GM23248 (cell line): Measurements from ENCODE around the gene KCNMA1. TPM values are rescaled to one million over a fixed set of nuclear protein-coding genes. Genes with fewer than 3 reads are reported as not detected.

Source experiments
- DNase-seq: peaks from one replicate; pipeline ENCODE4 v3.0.0-alpha.2; 2015
- H2AFZ ChIP-seq: fragments of 200-600 bp; sonication (generic); 2 replicates; pipeline ENCODE4 v1.6.1; 2016; ENCODE audit warnings: antibody characterized with exemption
- H3F3A ChIP-seq: fragments of 200-600 bp; sonication (generic); 2 replicates; pipeline ENCODE4 v1.6.1; 2016; ENCODE audit warnings: mild to moderate bottlenecking, antibody characterized with exemption, mixed run types; ENCODE audit not compliant: insufficient read depth
- H3K27ac ChIP-seq: fragments of 200-600 bp; sonication (generic); 2 replicates; pipeline ENCODE4 v1.5.1; 2016; ENCODE audit warnings: mild to moderate bottlenecking
- H3K27me3 ChIP-seq: fragments of 200-600 bp; sonication (generic); replicated peaks from 2 replicates; pipeline ENCODE4 v1.6.1; 2016; ENCODE audit warnings: mild to moderate bottlenecking; ENCODE audit not compliant: insufficient read depth
- H3K36me3 ChIP-seq: fragments of 200-600 bp; sonication (generic); 2 replicates; pipeline ENCODE4 v1.6.1; 2016; ENCODE audit warnings: low read depth, mild to moderate bottlenecking
- H3K4me1 ChIP-seq: fragments of 200-600 bp; sonication (generic); 2 replicates; pipeline ENCODE4 v1.6.1; 2016; ENCODE audit warnings: mild to moderate bottlenecking; ENCODE audit not compliant: insufficient read depth
- H3K4me2 ChIP-seq: fragments of 200-600 bp; sonication (generic); one replicate; pipeline ENCODE4 v1.6.1; 2016; ENCODE audit warnings: mild to moderate bottlenecking; ENCODE audit not compliant: unreplicated experiment
- H3K4me3 ChIP-seq: fragments of 200-600 bp; sonication (generic); 2 replicates; pipeline ENCODE4 v1.5.1; 2016; ENCODE audit warnings: mild to moderate bottlenecking
- H3K79me2 ChIP-seq: fragments of 200-600 bp; sonication (generic); 2 replicates; pipeline ENCODE4 v1.6.1; 2016; ENCODE audit warnings: mild to moderate bottlenecking; ENCODE audit not compliant: insufficient read depth
- H3K9ac ChIP-seq: fragments of 200-600 bp; sonication (generic); 2 replicates; pipeline ENCODE4 v1.6.1; 2016; ENCODE audit warnings: mild to moderate bottlenecking
- H3K9me2 ChIP-seq: fragments of 200-600 bp; sonication (generic); 2 replicates; pipeline ENCODE4 v1.6.1; 2016; ENCODE audit warnings: mixed run types, mild to moderate bottlenecking, moderate library complexity; ENCODE audit not compliant: insufficient read depth
- H3K9me3 ChIP-seq: fragments of 200-600 bp; sonication (generic); one replicate; pipeline ENCODE4 v1.6.1; 2017; ENCODE audit warnings: low read depth
- H4K20me1 ChIP-seq: fragments of 200-600 bp; sonication (generic); 2 replicates; pipeline ENCODE4 v1.6.0; 2016; ENCODE audit not compliant: insufficient read depth
- EZH2 ChIP-seq: fragments of 200-600 bp; sonication (generic); IDR thresholded peaks from 2 replicates; pipeline ENCODE4 v1.6.1; 2018; ENCODE audit warnings: antibody characterized with exemption, mild to moderate bottlenecking; ENCODE audit not compliant: insufficient read depth, poor library complexity, severe bottlenecking
- EZH2phosphoT487 ChIP-seq: fragments of 200-600 bp; sonication (generic); IDR thresholded peaks from 2 replicates; pipeline ENCODE4 v1.6.1; 2018; ENCODE audit warnings: antibody characterized with exemption, moderate library complexity, mild to moderate bottlenecking, low read depth; ENCODE audit not compliant: insufficient read depth
- WGBS, 2 experiments: methylation state at CpG; one replicate each; pipeline ENCODE4 v1.1.6; 2015 to 2017; ENCODE audit warnings: low lambda C conversion rate in 2 of 2, low coverage in 1 of 2; ENCODE audit errors: missing lambda C conversion rate in 2 of 2; 5-methylcytosine and 5-hydroxymethylcytosine counted together
- in situ Hi-C: fragments of 300-500 bp; cut with MboI; formaldehyde crosslinking; loops from 2 replicates; pipeline ENCODE4 v1.15.0; 2020
- polyA plus RNA-seq: library from polyadenylated mRNA; unstranded; fragments of >200 nt; fragmentation: Nextera tagmentation; extraction: Ambion mirVana; gene quantifications from 2 replicates; pipeline ENCODE4 v1.2.1, GENCODE V29; 2016
- total RNA-seq: library from RNA; depleted of rRNA; stranded (reverse); fragments of >200 nt; shearing (Covaris generic); gene quantifications from 2 replicates; pipeline ENCODE4 v1.2.3, GENCODE V29; 2014

The KCNMA1 gene
- total and polyA plus RNA-seq, 2 experiments from 2014 or later: 14.2 to 25.1 TPM

GRCh38 chr10:77545585-77545984 lies 92.0 kb downstream of the KCNMA1 start:
- no peaks in the 10 kb centered on the region for H3K9me3 ChIP-seq
- no peak overlapping the region for H3K4me2 ChIP-seq
- H3K9me2 ChIP-seq: no peaks in the 10 kb centered on the region
- no peaks in the 10 kb centered on the region for H3K79me2 ChIP-seq
- no peaks in the 10 kb centered on the region; the same call in 1 of the 2 replicates for H4K20me1 ChIP-seq
- no peaks in the 10 kb centered on the region for H3K36me3 ChIP-seq
- no peak overlapping the region for H2AFZ ChIP-seq
- no peak for DNase-seq
- H3K4me3 ChIP-seq: no peak overlapping the region
- no peaks in the 10 kb centered on the region; the same call in 1 of the 2 replicates for H3K4me1 ChIP-seq
- no peaks in the 10 kb centered on the region for H3F3A ChIP-seq
- no peak overlapping the region for H3K27ac ChIP-seq
- WGBS, 2 experiments: 80 to 86% methylated on average over 7 of the region's 7 CpGs
- in situ Hi-C loops: no loop called here
- no peaks in the 10 kb centered on the region for H3K27me3 ChIP-seq
- H3K9ac ChIP-seq: no peak overlapping the region
- TF ChIP-seq EZH2phosphoT487 (no peak), EZH2 (no peak)

- TF ChIP-seq EZH2 (no peak), EZH2phosphoT487 (no peak)
- no peaks in the 10 kb centered on the region; the same call in 1 of the 2 replicates for H3K4me1 ChIP-seq
- no peaks in the 10 kb centered on the region for H3F3A ChIP-seq
- H4K20me1 ChIP-seq: no peaks in the 10 kb centered on the region; the same call in 1 of the 2 replicates
- 93 to 98% methylated on average over 1 of the region's 1 CpG for WGBS, 2 experiments
- no peak overlapping the region for H3K4me3 ChIP-seq
- no peak for DNase-seq
- no peaks in the 10 kb centered on the region for H3K9me3 ChIP-seq
- no peaks in the 10 kb centered on the region for H3K36me3 ChIP-seq
- H3K9me2 ChIP-seq: no peaks in the 10 kb centered on the region
- no peak overlapping the region for H3K27ac ChIP-seq
- peaks cover 6% of the 10 kb centered on the region; the same call in 1 of the 2 replicates for H3K79me2 ChIP-seq
- H3K27me3 ChIP-seq: no peaks in the 10 kb centered on the region
- H3K4me2 ChIP-seq: no peak overlapping the region
- no peak overlapping the region for H2AFZ ChIP-seq
- in situ Hi-C loops: no loop called here
- no peak overlapping the region for H3K9ac ChIP-seq
Measured at GRCh38 chr10:77544617-77545016, 93.0 kb downstream of the KCNMA1 start.

DNA sequence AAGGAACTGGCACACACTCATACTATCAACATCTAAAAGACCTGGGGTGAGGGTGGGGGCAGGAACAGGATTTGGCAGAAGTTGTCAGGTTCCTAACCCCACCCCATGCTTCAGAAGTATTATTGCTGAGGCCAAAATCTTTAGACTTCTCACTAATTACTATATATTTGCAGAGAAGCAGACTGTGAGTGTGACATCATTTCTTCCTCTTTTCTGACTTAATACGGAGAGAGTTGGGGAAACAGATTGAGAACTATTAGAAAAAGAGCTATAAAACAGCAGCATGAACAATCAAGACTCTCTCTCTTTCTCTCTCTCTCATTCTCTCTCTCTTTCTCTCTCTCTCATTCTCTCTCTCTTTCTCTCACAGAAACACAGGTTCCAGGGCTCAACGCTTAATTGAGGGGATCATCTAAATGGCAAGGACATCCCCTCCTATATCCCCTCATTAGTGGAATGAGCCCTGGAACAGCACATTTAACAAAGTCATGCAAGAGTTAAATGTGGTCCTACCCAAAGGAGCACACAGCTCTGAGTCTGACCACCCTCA lies 94.8 kb downstream of the KCNMA1 start:
- Histone ChIP-seq H4K20me1 (no peaks in the 10 kb centered on the region; the same call in 1 of the 2 replicates), H2AFZ (no peak overlapping the region), H3K27me3 (no peaks in the 10 kb centered on the region), H3K9ac (no peak overlapping the region), H3K9me3 (no peaks in the 10 kb centered on the region), H3K4me1 (peaks cover 1% of the 10 kb centered on the region; the same call in 1 of the 2 replicates), H3K4me2 (no peak overlapping the region), H3K79me2 (peaks cover 6% of the 10 kb centered on the region; the same call in 1 of the 2 replicates), H3K27ac (no peak overlapping the region), H3K9me2 (no peaks in the 10 kb centered on the region), H3K36me3 (no peaks in the 10 kb centered on the region), H3K4me3 (no peak overlapping the region), H3F3A (no peaks in the 10 kb centered on the region)
- DNase-seq: no peak
- in situ Hi-C loops: no loop called here
- TF ChIP-seq EZH2phosphoT487 (no peak), EZH2 (no peak)
- 91 to 94% methylated on average over 2 of the region's 2 CpGs for WGBS, 2 experiments

- in situ Hi-C loops: no loop called here
- Histone ChIP-seq H3K36me3 (no peaks in the 10 kb centered on the region), H3K4me2 (no peak overlapping the region), H3K27me3 (no peaks in the 10 kb centered on the region), H3K79me2 (peaks cover 6% of the 10 kb centered on the region; the same call in 1 of the 2 replicates), H3K9me2 (no peaks in the 10 kb centered on the region), H3F3A (no peaks in the 10 kb centered on the region), H2AFZ (no peak overlapping the region), H3K4me1 (peaks cover 9% of the 10 kb centered on the region), H3K9me3 (no peaks in the 10 kb centered on the region), H3K4me3 (no peak overlapping the region), H3K27ac (no peak overlapping the region), H3K9ac (no peak overlapping the region), H4K20me1 (no peaks in the 10 kb centered on the region; the same call in 1 of the 2 replicates)
- no peak for DNase-seq
- TF ChIP-seq EZH2phosphoT487 (no peak), EZH2 (no peak)
Measured at GRCh38 chr10:77541944-77542343, 95.7 kb downstream of the KCNMA1 start.
